COLO668 (cell line): Measurements from ENCODE around the gene OBSCN.

Experiments used
- DNase-seq: peaks from one replicate; lab custom pipeline; 2025; ENCODE audit not compliant: unreplicated experiment; lab: John Stamatoyannopoulos, UW

The OBSCN gene

DNA sequence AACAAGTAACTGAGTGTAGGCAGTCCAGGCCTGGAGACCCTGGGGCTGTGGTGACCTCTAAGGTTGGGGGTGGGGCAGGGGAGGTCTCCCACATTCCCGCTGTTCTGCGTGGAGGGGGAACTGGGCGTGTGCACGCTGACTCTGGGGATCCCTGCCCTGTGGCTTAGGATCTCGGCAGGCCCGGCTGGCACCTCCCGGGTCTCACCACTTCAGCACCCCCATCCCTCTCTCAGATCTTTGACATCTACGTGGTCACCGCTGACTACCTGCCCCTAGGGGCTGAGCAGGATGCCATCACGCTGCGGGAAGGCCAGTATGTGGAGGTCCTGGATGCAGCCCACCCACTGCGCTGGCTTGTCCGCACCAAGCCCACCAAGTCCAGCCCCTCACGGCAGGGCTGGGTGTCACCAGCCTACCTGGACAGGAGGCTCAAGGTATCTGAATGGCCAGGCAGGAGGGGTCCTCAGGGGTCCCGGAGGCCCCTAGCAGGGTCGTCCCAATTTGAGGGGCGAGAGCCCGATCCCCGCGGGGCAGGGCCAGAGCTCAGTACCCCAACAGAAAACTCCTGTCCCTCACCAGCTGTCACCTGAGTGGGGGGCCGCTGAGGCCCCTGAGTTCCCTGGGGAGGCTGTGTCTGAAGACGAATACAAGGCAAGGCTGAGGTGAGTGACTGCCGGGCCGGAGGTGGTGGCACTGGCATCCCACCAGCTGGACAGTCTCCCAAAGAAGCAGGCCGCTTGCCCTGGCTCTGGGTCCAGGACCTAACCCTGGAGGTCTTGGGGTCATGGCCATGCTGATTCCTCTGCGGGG is 130.1 kb downstream of the OBSCN start:
- DNase-seq, result no peak

DNA sequence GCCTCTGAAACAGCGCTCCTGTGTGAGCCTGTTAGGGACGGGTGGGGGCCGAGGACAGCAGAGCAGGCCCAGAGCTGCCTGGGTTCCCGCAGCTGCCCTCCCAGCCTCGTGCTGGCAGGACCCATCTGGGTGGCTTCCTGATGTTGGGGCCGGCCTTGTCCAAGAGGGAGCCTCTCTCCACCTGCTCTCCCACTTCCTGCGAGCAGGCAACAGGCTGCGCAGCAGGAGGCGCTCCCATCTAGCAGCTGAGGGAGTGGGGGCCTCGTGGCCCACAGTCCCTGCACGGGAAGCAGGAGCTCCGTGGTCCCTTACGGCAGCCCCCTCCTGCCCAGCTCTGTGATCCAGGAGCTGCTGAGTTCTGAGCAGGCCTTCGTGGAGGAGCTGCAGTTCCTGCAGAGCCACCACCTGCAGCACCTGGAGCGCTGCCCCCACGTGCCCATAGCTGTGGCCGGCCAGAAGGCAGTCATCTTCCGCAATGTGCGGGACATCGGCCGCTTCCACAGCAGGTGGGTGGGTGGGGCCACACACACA is 130.7 kb downstream of the OBSCN start:
- peak; percentile 59 for DNase-seq

DNA sequence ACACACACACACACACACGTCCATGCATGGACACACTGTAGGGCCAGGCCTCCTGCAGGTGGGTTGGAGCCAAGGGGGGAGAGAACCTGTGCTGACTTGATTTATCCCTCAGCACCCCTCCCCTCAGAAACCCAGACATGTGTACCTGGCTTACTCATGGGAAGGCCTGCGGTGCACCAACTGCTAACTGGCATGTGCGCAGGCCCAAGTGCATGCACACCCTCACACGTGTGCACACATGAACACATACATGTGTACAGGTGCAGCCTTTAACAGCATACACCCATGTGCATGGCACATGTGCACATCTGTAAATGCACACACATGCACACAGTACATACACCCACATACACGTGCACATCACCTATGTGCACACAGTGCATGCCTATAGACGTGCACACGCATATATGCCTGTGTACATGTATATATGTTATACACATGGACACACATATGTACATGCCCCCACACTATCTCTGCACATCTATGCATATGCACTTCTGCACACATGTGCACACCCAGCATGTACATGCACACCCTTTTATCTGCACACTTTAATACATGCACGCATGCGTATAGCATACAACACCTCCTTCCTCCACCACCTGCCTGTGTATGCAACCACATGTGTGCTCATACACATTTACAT is 131.3 kb downstream of the OBSCN start:
- DNase-seq, result no peak

DNA sequence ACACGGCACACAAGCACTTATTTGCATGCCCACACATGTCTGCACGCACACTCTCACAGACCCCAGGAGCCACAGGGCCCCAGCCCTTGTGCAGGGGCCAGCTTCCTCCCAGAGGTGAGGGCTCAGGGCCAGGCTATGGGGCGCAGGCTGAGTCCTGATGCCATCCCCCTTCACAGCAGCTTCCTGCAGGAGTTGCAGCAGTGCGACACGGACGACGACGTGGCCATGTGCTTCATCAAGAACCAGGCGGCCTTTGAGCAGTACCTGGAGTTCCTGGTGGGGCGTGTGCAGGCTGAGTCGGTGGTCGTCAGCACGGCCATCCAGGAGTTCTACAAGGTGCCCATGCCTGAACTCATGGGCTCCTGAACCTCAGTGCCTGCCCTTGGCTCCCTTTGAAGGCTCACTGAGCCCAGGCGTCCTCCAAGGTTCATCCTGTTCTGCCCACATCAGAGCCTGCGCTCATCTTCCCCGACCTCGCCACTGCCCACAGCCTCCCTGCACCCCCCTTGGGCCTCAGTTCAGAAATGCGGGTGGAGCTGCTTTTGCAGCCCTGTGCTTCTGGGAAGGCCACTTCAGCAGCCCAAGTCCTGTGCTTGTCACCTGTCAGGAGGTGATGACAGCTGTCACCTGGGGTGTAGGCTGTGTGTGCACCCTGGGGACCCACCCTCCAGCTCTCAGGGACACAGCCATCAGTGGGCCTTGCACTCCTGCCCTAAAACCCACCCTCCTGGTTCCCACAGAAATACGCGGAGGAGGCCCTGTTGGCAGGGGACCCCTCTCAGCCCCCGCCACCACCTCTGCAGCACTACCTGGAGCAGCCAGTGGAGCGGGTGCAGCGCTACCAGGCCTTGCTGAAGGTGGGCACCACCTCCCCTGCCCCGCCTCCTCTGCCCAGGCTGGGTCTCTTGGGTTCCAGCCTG is 132.2 kb downstream of the OBSCN start:
- DNase-seq, result no peak

DNA sequence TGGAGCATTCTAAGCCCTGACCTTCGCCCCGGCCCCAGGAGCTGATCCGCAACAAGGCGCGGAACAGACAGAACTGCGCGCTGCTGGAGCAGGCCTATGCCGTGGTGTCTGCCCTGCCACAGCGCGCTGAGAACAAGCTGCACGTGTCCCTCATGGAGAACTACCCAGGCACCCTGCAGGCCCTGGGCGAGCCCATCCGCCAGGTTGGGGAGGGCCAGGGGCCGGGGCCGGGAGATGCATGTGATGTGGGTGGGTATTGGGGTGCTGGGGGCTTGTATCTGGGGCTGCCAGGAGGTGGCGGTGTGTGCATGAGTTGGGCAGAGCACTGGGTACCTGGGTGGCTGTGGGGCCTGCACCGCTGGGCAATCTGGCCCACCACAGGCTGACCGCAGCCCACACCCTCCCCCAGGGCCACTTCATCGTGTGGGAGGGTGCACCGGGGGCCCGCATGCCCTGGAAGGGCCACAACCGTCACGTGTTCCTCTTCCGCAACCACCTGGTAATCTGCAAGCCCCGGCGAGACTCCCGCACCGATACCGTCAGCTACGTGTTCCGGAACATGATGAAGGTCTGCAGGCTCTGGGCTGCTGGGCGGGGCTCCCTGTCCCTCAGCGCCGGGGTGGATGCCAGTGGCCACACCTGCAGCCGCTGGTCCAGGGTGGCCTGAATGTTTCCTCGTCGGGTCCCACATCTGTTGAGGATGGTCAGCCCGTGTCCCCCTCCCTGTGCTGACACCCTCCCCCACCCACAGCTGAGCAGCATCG is 133.0 kb downstream of the OBSCN start:
- peak; percentile 76 for DNase-seq

DNA sequence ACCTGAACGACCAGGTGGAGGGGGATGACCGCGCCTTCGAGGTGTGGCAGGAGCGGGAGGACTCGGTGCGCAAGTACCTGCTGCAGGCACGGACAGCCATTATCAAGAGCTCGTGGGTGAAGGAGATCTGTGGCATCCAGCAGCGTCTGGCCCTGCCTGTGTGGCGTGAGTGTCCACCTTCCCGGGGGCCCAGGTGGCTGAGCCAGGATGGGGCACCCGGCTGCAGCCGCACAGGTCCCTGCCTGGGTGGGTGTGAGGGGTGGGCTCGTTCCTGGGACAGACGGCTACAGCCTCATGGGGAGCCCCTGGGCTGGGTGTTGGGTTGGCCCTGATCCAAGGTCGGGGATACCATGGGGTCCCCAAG is 133.6 kb downstream of the OBSCN start:
- DNase-seq, result no peak

DNA sequence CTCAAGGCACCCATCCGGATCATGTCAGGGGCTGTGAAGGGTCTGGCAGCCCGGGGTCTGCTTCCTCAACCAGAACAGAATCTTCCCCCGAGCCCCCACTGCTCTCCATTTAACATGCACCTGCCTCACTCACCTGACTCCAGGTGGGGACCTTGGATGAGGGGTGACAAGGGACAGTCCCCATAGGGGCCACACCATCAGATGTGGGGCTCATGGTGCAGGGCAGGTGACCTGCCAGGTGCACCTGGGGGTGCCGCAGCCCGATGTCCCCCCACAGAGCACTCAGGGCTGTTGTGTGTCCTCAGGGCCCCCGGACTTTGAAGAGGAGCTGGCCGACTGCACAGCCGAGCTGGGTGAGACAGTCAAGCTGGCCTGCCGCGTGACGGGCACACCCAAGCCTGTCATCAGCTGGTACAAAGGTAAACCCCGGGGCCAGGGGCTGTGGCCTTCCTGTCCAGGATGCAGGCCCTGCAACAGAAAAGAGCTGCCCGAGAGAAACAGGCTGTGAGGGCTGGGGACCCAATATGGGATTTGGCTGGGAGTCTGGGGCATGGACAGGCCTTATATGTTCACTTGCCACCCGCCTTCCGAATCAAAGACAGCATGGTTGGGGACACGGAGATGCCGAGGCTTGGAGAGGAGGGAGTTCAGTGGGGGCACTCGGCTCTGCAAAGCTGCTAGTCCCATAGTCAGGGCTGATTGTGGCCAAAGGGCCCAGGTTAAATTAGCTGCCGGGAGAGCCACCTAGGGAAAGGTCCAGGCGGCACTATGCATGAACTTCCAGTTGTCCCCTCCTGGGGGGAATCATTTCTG is 134.2 kb downstream of the OBSCN start:
- no peak for DNase-seq

GRCh38 chr1:228342627-228343190 is 134.9 kb downstream of the OBSCN start:
- no peak for DNase-seq

DNA sequence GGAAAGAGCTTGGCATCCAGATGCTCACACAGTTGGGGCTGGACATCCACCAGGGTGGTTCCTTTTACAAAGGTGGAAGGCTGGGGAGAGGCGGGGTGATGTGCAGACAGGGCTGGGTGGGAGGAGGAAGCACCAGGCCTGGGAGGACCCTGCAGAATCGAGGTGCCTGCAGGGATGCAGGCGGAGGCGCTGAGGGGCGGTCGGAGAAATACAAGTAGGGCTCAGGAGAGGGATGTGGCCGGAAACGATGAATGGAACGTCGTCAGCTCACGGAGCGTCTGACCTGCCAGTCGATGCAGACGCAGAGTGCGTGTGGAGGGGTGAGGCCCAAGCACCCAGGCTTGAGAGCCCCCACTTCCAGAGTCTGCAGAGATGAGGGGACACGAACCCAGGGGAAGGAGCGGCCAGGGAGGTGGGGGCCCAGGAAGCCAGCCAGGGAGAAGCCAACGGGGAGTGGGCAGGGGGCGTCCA is 135.4 kb downstream of the OBSCN start:
- DNase-seq, result no peak

DNA sequence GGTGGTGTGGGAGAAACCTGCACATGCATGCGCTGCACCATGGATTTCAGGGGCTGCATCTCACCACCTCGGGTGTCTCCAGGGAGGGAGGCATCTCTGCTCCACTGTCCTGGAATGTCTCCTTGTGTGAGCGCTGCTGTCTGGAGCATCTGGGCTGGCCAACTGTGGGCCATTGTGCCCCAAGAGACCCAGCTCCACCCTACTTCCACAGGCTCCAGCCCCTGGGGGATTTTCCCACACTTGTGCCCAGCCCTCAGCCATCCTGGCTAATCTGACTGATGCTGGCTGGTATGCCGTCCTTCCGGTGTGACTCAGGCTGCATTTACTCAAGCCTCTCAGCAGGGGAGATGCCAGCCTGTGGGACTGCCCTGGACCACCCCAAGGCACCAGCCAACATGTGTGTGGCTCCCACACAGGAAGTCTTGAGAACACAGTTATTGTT is 136.8 kb downstream of the OBSCN start:
- DNase-seq, result no peak

GRCh38 chr1:228345201-228345930 is 137.5 kb downstream of the OBSCN start:
- no peak for DNase-seq

GRCh38 chr1:228346731-228347130 is 138.9 kb downstream of the OBSCN start:
- DNase-seq, result no peak

GRCh38 chr1:228347181-228347580 is 139.3 kb downstream of the OBSCN start:
- DNase-seq, result no peak

DNA sequence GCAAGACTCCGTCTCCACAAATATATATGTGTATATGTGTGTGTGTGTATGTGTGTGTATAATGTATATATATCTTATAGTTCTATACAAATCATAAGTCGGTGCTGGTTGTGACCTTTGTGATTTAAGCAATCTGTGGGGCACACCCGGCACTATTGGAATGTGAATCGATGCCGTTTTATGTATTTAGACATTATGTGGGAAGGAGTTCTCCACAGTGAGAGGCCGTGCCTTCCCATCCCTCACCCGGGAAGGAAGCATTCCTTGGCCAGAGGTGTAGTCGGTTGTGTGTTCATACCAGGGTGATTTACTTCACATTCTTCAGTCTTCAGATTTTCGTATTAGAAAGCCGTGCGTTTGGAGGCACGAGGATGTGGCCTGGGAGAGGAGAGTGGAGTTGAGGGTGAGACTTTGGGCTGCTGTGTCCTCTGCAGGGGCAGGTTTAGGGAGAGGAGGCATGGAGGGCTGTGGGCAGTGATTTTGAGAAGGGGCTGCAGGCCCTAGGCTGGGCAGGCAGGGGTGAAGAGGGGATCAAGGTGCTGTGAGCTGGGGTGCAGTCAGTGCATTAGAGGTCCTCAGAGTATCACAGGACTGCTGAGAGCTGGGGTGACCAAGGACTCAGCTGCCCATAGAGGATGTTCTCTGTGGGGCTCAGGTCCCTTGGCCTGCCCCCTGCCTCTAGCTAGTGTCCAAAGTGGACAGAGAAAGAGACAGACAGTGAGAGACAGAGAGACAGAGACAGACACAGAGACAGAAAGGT is 141.0 kb downstream of the OBSCN start:
- no peak for DNase-seq

- DNase-seq, result no peak
Measured at GRCh38 chr1:228349701-228350171, 141.9 kb downstream of the OBSCN start.

DNA sequence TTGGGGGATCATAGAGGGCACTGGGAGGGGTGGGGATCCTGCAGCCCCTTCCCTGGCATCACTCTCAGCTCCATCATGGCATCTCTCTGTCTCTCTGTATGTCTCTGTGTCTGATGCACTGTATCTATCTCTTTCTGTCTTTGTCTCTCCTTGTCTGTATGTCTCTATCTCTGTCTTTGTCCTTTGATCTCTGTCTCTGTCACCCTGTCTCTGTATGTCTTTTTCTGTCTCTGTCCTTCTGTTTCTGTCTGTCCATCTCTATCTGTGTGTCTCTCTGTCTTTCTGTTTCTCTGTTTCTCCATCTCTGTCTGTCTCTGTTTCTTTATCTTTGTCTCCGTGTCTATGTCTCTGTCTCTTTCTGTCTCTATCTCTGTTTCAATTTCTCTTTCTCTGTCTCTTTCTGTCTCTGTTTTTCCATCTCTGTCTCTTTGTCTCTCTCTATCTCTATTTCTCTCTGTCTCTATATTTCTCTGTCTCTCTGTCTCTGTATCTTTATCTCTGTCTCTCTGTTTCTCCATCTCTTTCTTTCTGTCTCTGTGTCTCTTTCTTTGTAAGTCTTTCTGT is 142.4 kb downstream of the OBSCN start:
- no peak for DNase-seq
